ENCODE data around the gene PPM1K.
A peak's percentile ranks its signal among the peaks of the same experiment; 100 is the strongest.

The PPM1K gene

GRCh38 chr4:88291003-88291402 is 6.6 kb upstream of the PPM1K start:
- no peaks in the 10 kb centered on the region for H3K36me3 Mint-ChIP-seq (ENCODE audit: low read depth)
- H3K9me3 Mint-ChIP-seq, result no peaks in the 10 kb centered on the region
- no peaks in the 10 kb centered on the region for H3K27me3 Mint-ChIP-seq
- no peak overlapping the region for H3K27ac Mint-ChIP-seq
- H3K4me3 Mint-ChIP-seq, result no peak overlapping the region
- no peaks in the 10 kb centered on the region for H3K4me1 Mint-ChIP-seq (ENCODE audit: low read depth)

- Mint-ChIP-seq H3K27me3 (no peaks in the 10 kb centered on the region), H3K27ac (no peak overlapping the region), H3K4me3 (no peak overlapping the region), H3K36me3 (ENCODE audit: low read depth) (peaks cover 6% of the 10 kb centered on the region), H3K4me1 (ENCODE audit: low read depth) (peaks cover 24% of the 10 kb centered on the region), H3K9me3 (no peaks in the 10 kb centered on the region)
These were observed 2.5 kb upstream of the PPM1K start for GRCh38 chr4:88286897-88287296.

- Mint-ChIP-seq H3K4me1 (ENCODE audit: low read depth) (peaks cover 40% of the 10 kb centered on the region), H3K9me3 (no peaks in the 10 kb centered on the region), H3K36me3 (ENCODE audit: low read depth) (peaks cover 16% of the 10 kb centered on the region), H3K4me3 (peak overlapping the region; percentile 99), H3K27ac (peak overlapping the region; percentile 76), H3K27me3 (no peaks in the 10 kb centered on the region)
These were observed 883 bp upstream of the PPM1K start for GRCh38 chr4:88285235-88285653.

- Mint-ChIP-seq H3K9me3 (no peaks in the 10 kb centered on the region), H3K36me3 (ENCODE audit: low read depth) (peaks cover 24% of the 10 kb centered on the region), H3K27ac (peak overlapping the region; percentile 99), H3K4me1 (ENCODE audit: low read depth) (peaks cover 54% of the 10 kb centered on the region), H3K4me3 (peak overlapping the region; percentile 99), H3K27me3 (no peaks in the 10 kb centered on the region)
These were observed 511 bp downstream of the PPM1K start for GRCh38 chr4:88283661-88284438.

GRCh38 chr4:88280228-88280795 is 4.0 kb downstream of the PPM1K start:
- Mint-ChIP-seq H3K9me3 (no peaks in the 10 kb centered on the region), H3K4me3 (peak overlapping the region; percentile 36), H3K36me3 (ENCODE audit: low read depth) (peaks cover 56% of the 10 kb centered on the region)

GRCh38 chr4:88277711-88278225 is 6.6 kb downstream of the PPM1K start:
- H3K9me3 Mint-ChIP-seq, result no peaks in the 10 kb centered on the region
- H3K36me3 Mint-ChIP-seq (ENCODE audit: low read depth), result peaks cover 63% of the 10 kb centered on the region
- H3K4me3 Mint-ChIP-seq, result no peak overlapping the region
- H3K27ac Mint-ChIP-seq, result no peak overlapping the region
- H3K4me1 Mint-ChIP-seq (ENCODE audit: low read depth), result peaks cover 77% of the 10 kb centered on the region
- no peaks in the 10 kb centered on the region for H3K27me3 Mint-ChIP-seq

More at GRCh38 chr4:88280228-88280795, 4.0 kb downstream of the PPM1K start:
- Mint-ChIP-seq H3K27me3 (no peaks in the 10 kb centered on the region), H3K27ac (peak overlapping the region; percentile 18), H3K4me1 (ENCODE audit: low read depth) (peaks cover 83% of the 10 kb centered on the region)

- H3K9me3 Mint-ChIP-seq, result no peaks in the 10 kb centered on the region
- H3K36me3 Mint-ChIP-seq (ENCODE audit: low read depth), result peaks cover 64% of the 10 kb centered on the region
- H3K27me3 Mint-ChIP-seq, result no peaks in the 10 kb centered on the region
- peak overlapping the region; percentile 14 for H3K27ac Mint-ChIP-seq
- peaks cover 70% of the 10 kb centered on the region for H3K4me1 Mint-ChIP-seq (ENCODE audit: low read depth)
- H3K4me3 Mint-ChIP-seq, result no peak overlapping the region
These were observed 7.2 kb downstream of the PPM1K start for GRCh38 chr4:88276952-88277710.

- Mint-ChIP-seq H3K9me3 (no peaks in the 10 kb centered on the region), H3K27ac (no peak overlapping the region), H3K36me3 (ENCODE audit: low read depth) (peaks cover 69% of the 10 kb centered on the region), H3K4me1 (ENCODE audit: low read depth) (peaks cover 60% of the 10 kb centered on the region), H3K4me3 (no peak overlapping the region), H3K27me3 (no peaks in the 10 kb centered on the region)
These were observed 8.3 kb downstream of the PPM1K start for GRCh38 chr4:88275949-88276515.

- Mint-ChIP-seq H3K4me3 (no peak overlapping the region), H3K36me3 (ENCODE audit: low read depth) (peaks cover 69% of the 10 kb centered on the region), H3K9me3 (no peaks in the 10 kb centered on the region), H3K27me3 (no peaks in the 10 kb centered on the region), H3K27ac (no peak overlapping the region), H3K4me1 (ENCODE audit: low read depth) (peaks cover 55% of the 10 kb centered on the region)
These were observed 8.8 kb downstream of the PPM1K start for GRCh38 chr4:88275516-88275915.

- Mint-ChIP-seq H3K36me3 (ENCODE audit: low read depth) (peaks cover 22% of the 10 kb centered on the region), H3K27me3 (no peaks in the 10 kb centered on the region), H3K4me3 (no peak overlapping the region), H3K4me1 (ENCODE audit: low read depth) (no peaks in the 10 kb centered on the region), H3K9me3 (no peaks in the 10 kb centered on the region), H3K27ac (no peak overlapping the region)
These were observed 15.4 kb downstream of the PPM1K start for GRCh38 chr4:88268913-88269312.

- H3K4me3 Mint-ChIP-seq, result no peak overlapping the region
- H3K27ac Mint-ChIP-seq, result no peak overlapping the region
- H3K4me1 Mint-ChIP-seq (ENCODE audit: low read depth), result no peaks in the 10 kb centered on the region
- H3K36me3 Mint-ChIP-seq (ENCODE audit: low read depth), result peaks cover 26% of the 10 kb centered on the region
- H3K27me3 Mint-ChIP-seq, result no peaks in the 10 kb centered on the region
- no peaks in the 10 kb centered on the region for H3K9me3 Mint-ChIP-seq
These were observed 20.0 kb downstream of the PPM1K start for GRCh38 chr4:88264336-88264735.

GRCh38 chr4:88257726-88258125 is 26.6 kb downstream of the PPM1K start:
- Mint-ChIP-seq H3K27me3 (no peaks in the 10 kb centered on the region), H3K4me3 (no peak overlapping the region), H3K27ac (no peak overlapping the region), H3K9me3 (no peaks in the 10 kb centered on the region), H3K4me1 (ENCODE audit: low read depth) (no peaks in the 10 kb centered on the region), H3K36me3 (ENCODE audit: low read depth) (peaks cover 26% of the 10 kb centered on the region)

GRCh38 chr4:88255111-88255510 is 29.2 kb downstream of the PPM1K start:
- H3K9me3 Mint-ChIP-seq, result no peaks in the 10 kb centered on the region
- no peak overlapping the region for H3K27ac Mint-ChIP-seq
- no peaks in the 10 kb centered on the region for H3K27me3 Mint-ChIP-seq
- peaks cover 10% of the 10 kb centered on the region for H3K36me3 Mint-ChIP-seq (ENCODE audit: low read depth)
- H3K4me3 Mint-ChIP-seq, result no peak overlapping the region
- H3K4me1 Mint-ChIP-seq (ENCODE audit: low read depth), result no peaks in the 10 kb centered on the region

GRCh38 chr4:88251924-88252323 is 32.4 kb downstream of the PPM1K start:
- no peaks in the 10 kb centered on the region for H3K9me3 Mint-ChIP-seq
- no peak overlapping the region for H3K4me3 Mint-ChIP-seq
- no peaks in the 10 kb centered on the region for H3K27me3 Mint-ChIP-seq
- no peaks in the 10 kb centered on the region for H3K4me1 Mint-ChIP-seq (ENCODE audit: low read depth)
- H3K36me3 Mint-ChIP-seq (ENCODE audit: low read depth), result no peaks in the 10 kb centered on the region
- no peak overlapping the region for H3K27ac Mint-ChIP-seq

- H3K27ac Mint-ChIP-seq, result no peak overlapping the region
These were observed 37.2 kb downstream of the PPM1K start for GRCh38 chr4:88247148-88247547.

More at GRCh38 chr4:88247148-88247547, 37.2 kb downstream of the PPM1K start:
- Mint-ChIP-seq H3K36me3 (ENCODE audit: low read depth) (no peaks in the 10 kb centered on the region), H3K4me3 (no peak overlapping the region), H3K27me3 (no peaks in the 10 kb centered on the region), H3K4me1 (ENCODE audit: low read depth) (peaks cover 13% of the 10 kb centered on the region), H3K9me3 (no peaks in the 10 kb centered on the region)
